ENCODE measurements around the gene AIFM1. TPM values are rescaled to one million over a fixed set of nuclear protein-coding genes. Genes with fewer than 3 reads are reported as not detected.
"Not testable (repeated sequence)": the region's sequence is repeated elsewhere in the genome, so short reads cannot be mapped to it uniquely, and the experiment has no call there.

AIFM1 gene
- total and polyA plus RNA-seq, 7 experiments from 2014 or later = 11.6 to 35.8 (median 24.8) TPM

- peak in 3 of 9 donors; percentile 5 to 24 (median 16) for DNase-seq
- Mint-ChIP-seq H3K27ac (peak overlapping the region in 3 of 9 donors; percentile 41 to 62 (median 54)), H3K9me3 (peaks cover 0 to 1% (median 0%) of the 10 kb centered on the region in 11 donors), H3K4me3 (peak overlapping the region; percentile 21 to 77 (median 70)), H3K36me3 (peaks cover 0 to 2% (median 0%) of the 10 kb centered on the region in 5 donors), H3K27me3 (no peaks in the 10 kb centered on the region), H3K4me1 (peaks cover 0 to 19% (median 4%) of the 10 kb centered on the region in 7 donors)
- peak; percentile 41 for ATAC-seq
- Histone ChIP-seq H3K4me3 (ENCODE audit: low read length) (peak overlapping the region; percentile 53), H3K27me3 (ENCODE audit: control insufficient read depth in 2 of 2, insufficient read depth in 2 of 2, low read length in 2 of 2) (no peaks in the 10 kb centered on the region), H3K4me1 (ENCODE audit: control insufficient read depth in 2 of 2, insufficient read depth in 2 of 2, low read length in 2 of 2) (no peaks in the 10 kb centered on the region), H3K36me3 (ENCODE audit: control insufficient read depth in 2 of 3, insufficient read depth in 3 of 3, low read length in 3 of 3) (no peaks in the 10 kb centered on the region), H3K27ac (ENCODE audit: low read depth, low read length) (no peak overlapping the region), H3K9me3 (ENCODE audit: control insufficient read depth in 2 of 3, low read length in 3 of 3) (no peaks in the 10 kb centered on the region)
- CTCF ChIA-PET = interaction anchor here (0.8 to 7.2 kb wide), 7 partner anchors 23 to 105 kb away, joined by 3 to 83 read pairs (median 10); partner anchors contain the start of gene AIFM1
- POLR2A ChIA-PET = interaction anchor here (0.6 to 1.9 kb wide), 5 partner anchors 20 to 53 kb away, joined by 3 to 6 read pairs (median 3); no protein-coding TSS in a partner anchor
- intact Hi-C loops (cut with micrococcal nuclease) = loop anchor here (1.0 to 5.0 kb wide), 10 partner anchors 8 to 513 kb away; partner anchors contain the start of genes AIFM1 (in 1 of the 2), ELF4 (in 1 of the 2), RAB33A (in 1 of the 2) and ZNF280C (in 1 of the 2)
Observed at GRCh38 chrX:130120321-130120731, 45.3 kb downstream of the AIFM1 start.

GRCh38 chrX:130119312-130119898 is 46.2 kb downstream of the AIFM1 start:
- POLR2A ChIA-PET = interaction anchor here (0.7 to 1.5 kb wide), 5 partner anchors 19 to 39 kb away, joined by 4 to 6 read pairs (median 4); no protein-coding TSS in a partner anchor
- H3K27me3 ChIP-seq (ENCODE audit: control insufficient read depth in 2 of 2, insufficient read depth in 2 of 2, low read length in 2 of 2) = no peaks in the 10 kb centered on the region
- H3K27ac Mint-ChIP-seq = no peak overlapping the region
- H3K36me3 Mint-ChIP-seq = no peaks in the 10 kb centered on the region
- H3K27ac ChIP-seq (ENCODE audit: low read depth, low read length) = no peak overlapping the region
- no peaks in the 10 kb centered on the region for H3K9me3 ChIP-seq (ENCODE audit: control insufficient read depth in 2 of 3, low read length in 3 of 3)
- H3K4me1 Mint-ChIP-seq = peaks cover 0 to 22% (median 4%) of the 10 kb centered on the region in 7 donors
- no peaks in the 10 kb centered on the region for H3K36me3 ChIP-seq (ENCODE audit: control insufficient read depth in 2 of 3, insufficient read depth in 3 of 3, low read length in 3 of 3)
- CTCF ChIA-PET = interaction anchor here (0.6 to 7.2 kb wide), 6 partner anchors 22 to 39 kb away, joined by 3 to 83 read pairs (median 8); no protein-coding TSS in a partner anchor
- H3K27me3 Mint-ChIP-seq = no peaks in the 10 kb centered on the region
- no peaks in the 10 kb centered on the region for H3K4me1 ChIP-seq (ENCODE audit: control insufficient read depth in 2 of 2, insufficient read depth in 2 of 2, low read length in 2 of 2)
- H3K4me3 ChIP-seq (ENCODE audit: low read length) = no peak overlapping the region
- intact Hi-C loops (cut with micrococcal nuclease) = no loop called here
- DNase-seq (no peak), ATAC-seq (no peak)
- no peaks in the 10 kb centered on the region for H3K9me3 Mint-ChIP-seq
- H3K4me3 Mint-ChIP-seq = peak overlapping the region in 4 of 10 donors; percentile 54 to 72 (median 63)

DNA sequence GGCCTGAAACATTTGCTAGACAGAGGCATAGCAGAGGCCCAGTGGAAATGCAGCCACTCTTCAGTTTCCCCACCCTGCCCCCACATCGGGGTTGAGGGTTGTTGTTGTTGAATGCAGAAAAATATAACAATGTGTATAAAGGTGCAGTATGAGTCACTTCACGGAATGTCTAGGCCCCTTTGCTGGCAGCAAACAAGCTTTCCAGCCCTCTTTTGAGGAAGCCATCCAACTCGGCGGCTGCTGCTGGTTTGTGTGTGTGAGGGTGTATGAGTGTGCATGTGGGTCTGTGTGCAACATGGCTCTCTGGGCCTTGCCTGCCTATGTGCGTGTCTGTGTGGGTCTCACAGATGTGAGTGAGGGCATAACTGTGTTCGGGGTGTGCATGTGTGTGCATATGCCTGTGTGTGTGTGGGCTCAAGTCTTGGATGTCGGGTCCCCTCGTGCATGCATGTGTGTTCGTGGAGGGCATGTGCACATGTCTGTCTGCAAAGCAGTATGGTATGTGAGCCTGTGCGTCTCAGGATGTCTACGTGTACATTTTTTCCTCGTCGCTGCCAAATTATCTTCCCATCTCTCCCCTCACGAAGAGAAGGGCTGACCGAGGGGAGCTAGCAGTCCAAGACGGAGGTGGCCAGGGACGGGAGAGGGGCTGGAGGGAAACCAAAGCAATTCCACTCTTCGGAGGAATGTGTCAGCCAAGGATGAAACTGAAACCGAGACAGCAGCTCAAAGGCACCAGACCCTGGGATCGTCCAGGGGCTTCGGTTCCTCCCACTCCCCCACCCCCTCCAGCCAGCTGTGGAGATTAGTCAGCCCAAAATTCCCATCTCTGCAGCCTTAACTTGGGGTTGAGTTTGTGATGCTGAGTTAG is 47.0 kb downstream of the AIFM1 start:
- peaks cover 0 to 30% (median 4%) of the 10 kb centered on the region in 7 donors for H3K4me1 Mint-ChIP-seq
- H3K4me3 ChIP-seq (ENCODE audit: low read length) = no peak overlapping the region
- peak overlapping the region in 3 of 9 donors; percentile 35 to 62 (median 43) for H3K27ac Mint-ChIP-seq
- POLR2A ChIA-PET = interaction anchor here (0.7 to 1.5 kb wide), 4 partner anchors 24 to 38 kb away, joined by 4 to 6 read pairs (median 4); no protein-coding TSS in a partner anchor
- no peaks in the 10 kb centered on the region for H3K36me3 Mint-ChIP-seq
- CTCF ChIA-PET = interaction anchor here (0.6 to 7.2 kb wide), 5 partner anchors 21 to 38 kb away, joined by 4 to 83 read pairs (median 10); no protein-coding TSS in a partner anchor
- no peaks in the 10 kb centered on the region for H3K36me3 ChIP-seq (ENCODE audit: control insufficient read depth in 2 of 3, insufficient read depth in 3 of 3, low read length in 3 of 3)
- H3K9me3 ChIP-seq (ENCODE audit: control insufficient read depth in 2 of 3, low read length in 3 of 3) = no peaks in the 10 kb centered on the region
- H3K4me1 ChIP-seq (ENCODE audit: control insufficient read depth in 2 of 2, insufficient read depth in 2 of 2, low read length in 2 of 2) = no peaks in the 10 kb centered on the region
- DNase-seq = no peak
- no peak overlapping the region for H3K27ac ChIP-seq (ENCODE audit: low read depth, low read length)
- H3K27me3 ChIP-seq (ENCODE audit: control insufficient read depth in 2 of 2, insufficient read depth in 2 of 2, low read length in 2 of 2) = no peaks in the 10 kb centered on the region
- no peaks in the 10 kb centered on the region for H3K27me3 Mint-ChIP-seq
- no peaks in the 10 kb centered on the region for H3K9me3 Mint-ChIP-seq
- peak overlapping the region in 2 of 10 donors; percentile 47 to 72 for H3K4me3 Mint-ChIP-seq
- intact Hi-C loops (cut with micrococcal nuclease) = no loop called here
- no peak for ATAC-seq

DNA sequence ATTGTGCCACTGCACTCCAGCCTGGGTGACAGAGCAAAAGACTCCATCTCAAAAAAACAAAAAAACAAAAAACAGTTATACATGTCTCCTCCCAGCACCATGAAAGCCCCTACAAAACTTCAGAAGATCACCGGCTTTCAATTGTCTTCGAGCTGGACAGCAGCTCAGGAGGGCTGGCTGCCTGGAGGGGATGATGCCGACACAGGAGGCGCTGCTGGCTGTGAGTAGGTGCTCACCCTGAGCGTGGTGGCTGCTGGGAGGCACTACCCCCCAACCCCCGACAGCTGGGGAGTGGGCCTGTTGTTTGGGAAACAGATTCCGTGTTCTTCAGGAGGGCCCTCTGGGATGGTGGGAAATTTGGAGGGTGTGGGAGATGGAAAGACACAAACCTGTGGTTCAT is 48.5 kb downstream of the AIFM1 start:
- DNase-seq = no peak
- intact Hi-C loops (cut with micrococcal nuclease) = no loop called here
- Histone ChIP-seq H3K27ac (ENCODE audit: low read depth, low read length) (no peak overlapping the region), H3K4me1 (ENCODE audit: control insufficient read depth in 2 of 2, insufficient read depth in 2 of 2, low read length in 2 of 2) (no peaks in the 10 kb centered on the region), H3K4me3 (ENCODE audit: low read length) (no peak overlapping the region), H3K27me3 (ENCODE audit: control insufficient read depth in 2 of 2, insufficient read depth in 2 of 2, low read length in 2 of 2) (no peaks in the 10 kb centered on the region), H3K9me3 (ENCODE audit: control insufficient read depth in 2 of 3, low read length in 3 of 3) (no peaks in the 10 kb centered on the region), H3K36me3 (ENCODE audit: control insufficient read depth in 2 of 3, insufficient read depth in 3 of 3, low read length in 3 of 3) (no peaks in the 10 kb centered on the region)
- no peak for ATAC-seq
- ChIA-PET CTCF (interaction anchor here (0.9 to 7.2 kb wide), 2 partner anchors 12 to 37 kb away, joined by 5 to 83 read pairs; no protein-coding TSS in a partner anchor), POLR2A (interaction anchor here (0.6 to 1.4 kb wide), 3 partner anchors 8 to 349 kb away, joined by 3 read pairs; no protein-coding TSS in a partner anchor)
- H3K36me3 Mint-ChIP-seq = no peaks in the 10 kb centered on the region
- no peaks in the 10 kb centered on the region for H3K27me3 Mint-ChIP-seq
- peaks cover 0 to 30% (median 4%) of the 10 kb centered on the region in 7 donors for H3K4me1 Mint-ChIP-seq
- H3K9me3 Mint-ChIP-seq = no peaks in the 10 kb centered on the region
- no peak overlapping the region for H3K27ac Mint-ChIP-seq
- H3K4me3 Mint-ChIP-seq = no peak overlapping the region

DNA sequence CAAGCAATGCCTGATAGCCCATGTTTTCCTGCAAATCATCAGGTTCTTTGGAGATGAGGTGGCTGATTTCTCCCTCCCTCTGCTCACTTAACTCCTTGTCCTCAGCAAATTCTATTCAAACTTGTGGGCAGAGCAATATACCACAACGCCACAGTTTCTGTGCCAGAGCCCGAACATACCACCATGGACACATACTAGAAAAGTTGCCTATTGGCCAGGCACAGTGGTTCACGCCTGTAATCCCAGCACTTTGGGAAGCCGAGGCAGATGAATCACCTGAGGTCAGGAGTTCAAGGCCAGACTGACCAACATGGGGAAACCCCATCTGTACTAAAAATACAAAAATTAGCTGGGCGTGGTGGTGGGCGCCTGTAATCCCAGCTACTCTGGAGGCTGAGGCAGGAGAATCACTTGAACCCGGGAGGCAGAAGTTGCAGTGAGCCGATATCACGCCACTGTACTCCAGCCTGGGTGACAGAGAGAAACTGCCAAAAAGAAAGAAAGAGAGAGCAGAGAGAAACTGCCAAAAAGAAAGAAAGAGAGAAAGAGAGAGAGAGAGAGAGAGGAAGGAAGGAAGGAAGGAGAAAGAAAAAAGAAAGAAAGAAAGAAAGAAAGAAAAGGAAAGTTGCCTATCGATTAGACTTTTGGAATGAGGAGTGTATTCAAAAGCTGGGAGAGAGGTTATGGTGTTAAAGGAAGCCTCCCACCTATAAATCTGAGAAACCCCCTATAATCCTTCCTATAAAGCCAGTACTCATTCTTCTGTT is 50.3 kb downstream of the AIFM1 start:
- intact Hi-C loops (cut with micrococcal nuclease); H3K9me3 ChIP-seq (ENCODE audit: control insufficient read depth in 2 of 3, low read length in 3 of 3); H3K27me3 Mint-ChIP-seq; H3K27me3 ChIP-seq (ENCODE audit: control insufficient read depth in 2 of 2, insufficient read depth in 2 of 2, low read length in 2 of 2); H3K36me3 ChIP-seq (ENCODE audit: control insufficient read depth in 2 of 3, insufficient read depth in 3 of 3, low read length in 3 of 3); H3K4me1 ChIP-seq (ENCODE audit: control insufficient read depth in 2 of 2, insufficient read depth in 2 of 2, low read length in 2 of 2); H3K4me3 ChIP-seq (ENCODE audit: low read length); POLR2A ChIA-PET; ATAC-seq; H3K36me3 Mint-ChIP-seq; H3K27ac ChIP-seq (ENCODE audit: low read depth, low read length); H3K4me3 Mint-ChIP-seq; H3K9me3 Mint-ChIP-seq; DNase-seq: not testable (repeated sequence)
- CTCF ChIA-PET = interaction anchor here (1.0 kb wide), 1 partner anchor 35 kb away, joined by 4 read pairs; no protein-coding TSS in a partner anchor
- Mint-ChIP-seq H3K27ac (peak overlapping the region in 2 of 9 donors; percentile 51 to 71), H3K4me1 (peaks cover 0 to 35% (median 3%) of the 10 kb centered on the region in 7 donors)

Measured in naive thymus-derived CD4-positive, alpha-beta T cell (primary cell).